Fibroblast of mammary gland (primary cell): ENCODE results near the gene KNOP1.

Source experiments
- DNase-seq: peaks from one replicate; pipeline ENCODE4 v3.0.0-alpha.2; 2010; ENCODE audit warnings: low read depth
- H3K4me3 ChIP-seq: 2 replicates; pipeline ENCODE4 v1.5.1; 2011; ENCODE audit warnings: low read depth, mild to moderate bottlenecking, low read length, moderate library complexity; ENCODE audit not compliant: control insufficient read depth
- CTCF ChIP-seq: conservative IDR thresholded peaks from 2 replicates; pipeline ENCODE4 v1.5.1; 2011; ENCODE audit warnings: low read depth, low read length, inconsistent platforms; ENCODE audit not compliant: control insufficient read depth, insufficient read depth

The KNOP1 gene

GRCh38 chr16:19660432-19660831 is 57.6 kb downstream of the KNOP1 start:
- no peak for TF ChIP-seq CTCF
- H3K4me3 ChIP-seq: no peak overlapping the region
- peak; percentile 11 for DNase-seq

DNA sequence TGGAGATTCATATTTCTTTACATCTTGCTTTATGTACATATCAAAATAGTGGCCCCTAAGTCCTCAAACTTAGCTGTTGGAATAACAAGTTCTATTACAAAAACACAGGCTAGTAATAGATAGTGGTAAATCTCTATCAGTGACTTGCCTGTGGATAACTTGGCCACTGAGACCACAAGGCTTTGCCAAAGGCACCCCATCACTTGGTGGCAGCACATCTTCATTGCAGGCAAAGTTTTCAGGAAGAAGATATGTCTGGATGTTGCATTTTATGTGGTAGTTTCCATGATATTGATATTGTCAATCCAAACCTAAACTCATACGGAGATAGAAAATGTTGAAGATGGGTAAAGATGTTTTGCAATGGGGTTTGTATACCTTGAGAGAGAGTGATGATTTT is 58.5 kb downstream of the KNOP1 start:
- TF ChIP-seq CTCF: no peak
- no peak for DNase-seq
- no peak overlapping the region for H3K4me3 ChIP-seq

DNA sequence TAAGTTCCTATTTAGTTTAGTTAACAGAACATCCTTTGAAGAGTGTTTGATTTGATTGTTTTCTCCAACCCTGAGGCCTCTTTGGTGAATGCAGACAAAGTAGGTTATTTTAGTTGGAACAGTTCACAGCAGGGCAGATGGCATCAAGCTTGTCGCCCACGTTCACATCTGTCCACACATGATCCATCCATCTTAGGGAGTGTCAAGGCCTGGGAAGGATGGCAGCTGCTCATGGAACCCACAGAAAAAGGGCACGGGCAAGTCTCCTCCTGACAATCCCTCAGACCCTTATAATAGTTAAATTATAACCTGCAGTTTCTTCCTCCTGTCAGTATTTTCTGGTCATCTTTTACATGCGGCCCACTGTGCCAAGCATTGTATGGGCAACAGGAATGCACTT is 60.2 kb downstream of the KNOP1 start:
- no peak for TF ChIP-seq CTCF
- H3K4me3 ChIP-seq: no peak overlapping the region
- no peak for DNase-seq

GRCh38 chr16:19655242-19655777 is 62.7 kb downstream of the KNOP1 start:
- no peak overlapping the region for H3K4me3 ChIP-seq
- no peak for DNase-seq
- TF ChIP-seq CTCF: no peak

DNA sequence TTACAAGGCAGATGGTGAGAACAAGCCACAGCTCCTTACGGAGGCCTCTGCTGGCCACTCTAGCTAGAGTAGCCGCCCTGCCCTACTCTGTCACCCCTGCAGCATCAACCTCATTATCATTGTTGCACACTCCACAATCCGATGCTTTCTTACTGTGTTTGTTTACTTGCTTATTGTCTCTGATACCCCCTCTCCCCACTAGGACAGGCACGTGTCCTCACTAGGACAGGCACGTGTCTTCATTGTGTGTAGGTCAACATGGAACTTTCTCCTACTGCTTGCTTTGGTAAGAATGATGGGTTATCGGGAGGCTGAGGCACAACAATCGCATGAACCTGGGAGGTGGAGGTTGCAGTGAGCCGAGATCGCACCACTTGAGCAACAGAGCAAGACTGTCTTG is 63.9 kb downstream of the KNOP1 start:
- no peak for DNase-seq
- no peak for TF ChIP-seq CTCF
- no peak overlapping the region for H3K4me3 ChIP-seq
